ENCODE measurements around the gene MAP4K5.
"Not testable (repeated sequence)": the region's sequence is repeated elsewhere in the genome, so short reads cannot be mapped to it uniquely, and the experiment has no call there.

MAP4K5 gene

GRCh38 chr14:50531595-50532501 lies 521 bp downstream of the MAP4K5 start:
- peak; percentile 72 for DNase-seq

- DNase-seq, result no peak
Measured at GRCh38 chr14:50530794-50531365, 1.5 kb downstream of the MAP4K5 start.

- DNase-seq, result no peak
Measured at GRCh38 chr14:50530358-50530757, 2.0 kb downstream of the MAP4K5 start.

GRCh38 chr14:50529288-50530179 lies 2.8 kb downstream of the MAP4K5 start:
- DNase-seq, result no peak

GRCh38 chr14:50528000-50528399 lies 4.4 kb downstream of the MAP4K5 start:
- DNase-seq, result no peak

- no peak for DNase-seq
Measured at GRCh38 chr14:50524731-50525515, 7.4 kb downstream of the MAP4K5 start.

GRCh38 chr14:50524060-50524459 lies 8.3 kb downstream of the MAP4K5 start:
- no peak for DNase-seq

- DNase-seq, result no peak
Measured at GRCh38 chr14:50523271-50524041, 8.9 kb downstream of the MAP4K5 start.

GRCh38 chr14:50521912-50522341 lies 10.4 kb downstream of the MAP4K5 start:
- DNase-seq, result no peak

GRCh38 chr14:50520947-50521815 lies 11.2 kb downstream of the MAP4K5 start:
- DNase-seq, result no peak

GRCh38 chr14:50516091-50516490 lies 16.3 kb downstream of the MAP4K5 start:
- DNase-seq, result no peak

- DNase-seq, result no peak
Measured at GRCh38 chr14:50512463-50512862, 19.9 kb downstream of the MAP4K5 start.

GRCh38 chr14:50510157-50510556 lies 22.2 kb downstream of the MAP4K5 start:
- DNase-seq, result no peak

GRCh38 chr14:50507078-50507477 lies 25.3 kb downstream of the MAP4K5 start:
- not testable (repeated sequence) for DNase-seq

- no peak for DNase-seq
Measured at GRCh38 chr14:50501642-50502041, 30.7 kb downstream of the MAP4K5 start.

- DNase-seq, result no peak
Measured at GRCh38 chr14:50497351-50497750, 35.0 kb downstream of the MAP4K5 start.

- no peak for DNase-seq
Measured at GRCh38 chr14:50489851-50490250, 42.5 kb downstream of the MAP4K5 start.

GRCh38 chr14:50488521-50488920 lies 43.8 kb downstream of the MAP4K5 start:
- DNase-seq, result no peak

- DNase-seq, result no peak
Measured at GRCh38 chr14:50479041-50479440, 53.3 kb downstream of the MAP4K5 start.

- DNase-seq, result no peak
Measured at GRCh38 chr14:50477760-50478159, 54.6 kb downstream of the MAP4K5 start.

GRCh38 chr14:50476134-50476533 lies 56.2 kb downstream of the MAP4K5 start:
- DNase-seq, result no peak

Data from left hindlimb (tissue), 1 donor.